ENCODE results near the gene RNF115.

The RNF115 gene

DNA sequence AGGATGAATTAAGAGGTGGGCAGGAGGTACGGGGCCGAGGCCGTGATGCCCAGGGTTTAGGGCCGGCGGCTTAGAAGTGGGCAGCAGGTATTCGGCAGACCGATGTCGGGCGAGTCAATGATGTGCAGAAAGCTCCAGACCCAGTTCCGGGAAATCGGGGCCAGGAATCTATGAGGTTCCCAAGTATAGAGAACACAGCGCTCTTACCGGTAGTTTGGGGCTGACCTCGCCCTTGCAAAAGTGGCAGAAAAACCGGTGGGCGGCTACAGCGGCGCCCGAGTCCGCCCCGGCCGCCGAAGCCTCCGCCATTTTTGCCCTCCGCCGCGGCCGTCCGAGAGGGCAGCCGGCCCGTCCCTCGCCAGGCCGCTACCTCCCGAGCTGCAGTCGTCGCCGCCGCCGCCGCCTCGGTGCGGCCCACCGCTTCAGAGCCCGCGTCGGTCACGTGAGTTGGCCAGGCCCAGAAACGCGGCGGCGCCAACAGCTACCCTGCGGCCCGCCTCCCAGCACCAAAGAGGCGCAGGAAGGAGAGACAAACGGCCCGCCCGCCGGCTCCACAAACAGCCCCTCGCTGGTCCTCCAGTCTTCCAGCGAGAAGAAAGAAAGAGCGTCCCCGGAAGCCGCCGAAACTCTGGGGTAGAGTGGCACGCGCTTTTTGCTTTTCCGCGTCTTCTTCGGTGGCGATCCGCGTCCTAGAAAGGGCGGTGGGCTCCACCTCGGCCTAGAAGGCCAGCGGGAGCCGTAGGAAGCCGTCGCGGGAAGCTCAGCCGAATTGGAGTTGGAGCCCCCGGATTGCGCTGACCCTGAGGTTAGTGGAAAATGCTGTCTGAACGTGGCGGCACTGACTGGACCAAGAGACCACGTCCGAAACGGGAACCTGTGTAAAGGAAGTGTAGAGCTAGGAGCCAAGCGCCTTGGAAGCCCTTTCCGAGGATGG lies at the start of gene RNF115, which contains the start of gene POLR3C:
RNF115 (minus strand) TSS at position 531 of the 934 bp plus-strand sequence; CDS start at position 309, 222 bp downstream.
POLR3C (plus strand) TSS at position 636 of the 934 bp plus-strand sequence. CDS start 1,577 bp downstream, outside the sequence.
- peak within 1 kb of the TSS; percentile 97 for H3K4me3 ChIP-seq (ENCODE audit: low read depth, low read length)
- TF ChIP-seq, protein P1, sequence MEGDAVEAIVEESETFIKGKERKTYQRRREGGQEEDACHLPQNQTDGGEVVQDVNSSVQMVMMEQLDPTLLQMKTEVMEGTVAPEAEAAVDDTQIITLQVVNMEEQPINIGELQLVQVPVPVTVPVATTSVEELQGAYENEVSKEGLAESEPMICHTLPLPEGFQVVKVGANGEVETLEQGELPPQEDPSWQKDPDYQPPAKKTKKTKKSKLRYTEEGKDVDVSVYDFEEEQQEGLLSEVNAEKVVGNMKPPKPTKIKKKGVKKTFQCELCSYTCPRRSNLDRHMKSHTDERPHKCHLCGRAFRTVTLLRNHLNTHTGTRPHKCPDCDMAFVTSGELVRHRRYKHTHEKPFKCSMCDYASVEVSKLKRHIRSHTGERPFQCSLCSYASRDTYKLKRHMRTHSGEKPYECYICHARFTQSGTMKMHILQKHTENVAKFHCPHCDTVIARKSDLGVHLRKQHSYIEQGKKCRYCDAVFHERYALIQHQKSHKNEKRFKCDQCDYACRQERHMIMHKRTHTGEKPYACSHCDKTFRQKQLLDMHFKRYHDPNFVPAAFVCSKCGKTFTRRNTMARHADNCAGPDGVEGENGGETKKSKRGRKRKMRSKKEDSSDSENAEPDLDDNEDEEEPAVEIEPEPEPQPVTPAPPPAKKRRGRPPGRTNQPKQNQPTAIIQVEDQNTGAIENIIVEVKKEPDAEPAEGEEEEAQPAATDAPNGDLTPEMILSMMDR (IDR thresholded peaks at IDR 0.05; ENCODE audit: borderline replicate concordance, insufficient read depth, low read depth, low read length): no peak

DNA sequence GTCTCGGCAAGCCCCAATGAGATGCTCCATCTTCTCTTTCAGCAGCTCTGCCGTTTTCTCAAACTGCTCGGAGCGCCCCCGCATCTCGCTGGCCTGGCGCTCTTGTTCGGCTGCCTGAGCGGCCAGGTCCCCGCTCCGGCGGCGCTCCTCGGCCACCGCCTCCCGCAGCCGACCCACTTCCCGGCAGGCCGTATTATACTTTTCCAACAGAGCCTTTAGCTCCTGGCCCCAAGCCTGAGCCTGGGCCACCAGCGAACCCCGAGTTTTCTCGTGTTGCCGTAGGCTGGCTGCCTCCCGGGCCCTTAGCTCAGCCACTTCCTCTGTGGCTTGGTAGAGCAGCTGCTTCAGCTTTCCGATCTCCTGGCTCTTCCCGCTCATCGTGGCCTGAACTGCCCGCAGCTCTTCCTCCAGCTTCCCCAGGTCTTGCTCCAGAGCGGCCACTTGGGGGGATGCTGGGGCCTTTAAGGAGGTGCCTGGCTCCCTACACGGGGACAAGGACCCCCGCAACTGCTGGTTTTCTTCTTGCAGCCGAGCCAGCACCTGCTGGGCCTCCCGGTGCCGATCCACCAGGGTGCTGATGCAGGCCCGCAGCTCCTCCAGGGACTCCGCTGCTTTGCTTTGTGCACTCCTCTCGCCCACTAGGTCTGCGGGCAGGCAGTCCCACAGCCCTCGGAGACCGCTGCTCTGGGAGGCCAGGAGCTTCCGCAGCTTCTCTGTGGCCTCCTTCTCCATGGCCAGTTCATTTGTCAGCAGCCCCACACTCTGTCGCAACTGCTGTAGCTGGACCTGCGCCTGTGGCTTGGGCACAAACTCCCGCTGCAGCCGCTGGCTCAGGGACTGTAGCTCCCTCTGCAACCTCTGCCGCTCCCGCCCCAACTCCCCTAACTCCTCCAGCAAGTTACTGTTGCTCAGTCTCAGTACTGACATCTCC lies 48.4 kb upstream of the RNF115 start:
- peak overlapping the region; percentile 27 for H3K4me3 ChIP-seq (ENCODE audit: low read depth, low read length)
- TF ChIP-seq, protein P1 (IDR thresholded peaks at IDR 0.05; ENCODE audit: borderline replicate concordance, insufficient read depth, low read depth, low read length): no peak

DNA sequence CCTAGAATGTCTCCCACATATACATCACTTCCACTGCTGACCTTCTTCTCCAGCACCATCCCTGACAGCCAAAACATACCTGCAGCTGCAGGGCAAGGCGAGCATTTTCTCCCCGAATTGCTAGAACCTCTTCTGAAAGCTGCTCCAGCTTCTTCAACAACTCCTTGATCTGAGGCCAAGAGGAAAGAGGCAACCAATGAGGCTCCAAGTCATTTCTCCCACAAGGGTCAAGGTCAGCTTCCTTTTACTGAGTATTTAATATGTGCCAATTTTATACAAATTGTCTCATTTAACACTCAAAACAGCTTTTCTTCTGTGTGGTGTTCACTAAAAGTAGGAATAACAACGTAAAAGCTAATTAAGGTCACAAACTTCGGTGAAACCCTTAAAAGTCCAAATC lies 44.3 kb upstream of the RNF115 start:
- H3K4me3 ChIP-seq (ENCODE audit: low read depth, low read length): no peak overlapping the region
- TF ChIP-seq, protein P1 (IDR thresholded peaks at IDR 0.05; ENCODE audit: borderline replicate concordance, insufficient read depth, low read depth, low read length): no peak

DNA sequence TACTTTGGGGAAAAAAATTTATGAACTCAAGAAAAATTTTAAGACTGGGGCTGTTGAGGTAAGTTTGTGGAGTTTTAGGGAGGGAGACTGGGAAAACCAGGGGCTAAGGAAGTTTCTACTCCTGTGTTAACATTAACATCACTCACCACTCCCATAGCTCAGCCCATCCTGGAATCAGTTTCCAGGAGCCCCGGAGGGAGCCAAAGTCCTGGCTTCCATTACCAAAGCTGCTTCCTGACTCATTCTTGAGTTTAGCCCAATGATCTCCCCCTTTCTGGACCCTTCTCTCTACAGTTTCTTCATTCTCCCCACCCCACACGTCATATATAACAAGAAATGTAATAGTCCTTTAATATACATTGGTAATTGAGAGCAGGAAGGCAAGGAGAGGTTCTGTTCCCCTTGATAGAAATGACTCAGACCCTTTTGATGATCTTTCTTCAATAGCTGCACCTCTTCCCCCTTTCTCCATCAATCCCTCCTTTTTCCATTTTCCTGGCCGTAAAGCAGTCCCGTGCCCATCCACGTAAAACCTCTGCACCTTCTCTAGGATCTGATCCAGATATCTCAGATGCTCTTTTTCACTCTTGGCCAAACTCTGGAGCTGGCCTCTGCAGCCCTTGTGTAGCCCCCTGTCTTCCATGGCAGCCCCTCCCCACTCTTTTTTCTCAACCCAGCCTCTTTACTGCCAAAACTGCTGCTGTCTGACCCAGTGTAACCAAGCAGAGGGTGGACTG lies 39.6 kb upstream of the RNF115 start:
- TF ChIP-seq, protein P1 (IDR thresholded peaks at IDR 0.05; ENCODE audit: borderline replicate concordance, insufficient read depth, low read depth, low read length): no peak
- no peak overlapping the region for H3K4me3 ChIP-seq (ENCODE audit: low read depth, low read length)

DNA sequence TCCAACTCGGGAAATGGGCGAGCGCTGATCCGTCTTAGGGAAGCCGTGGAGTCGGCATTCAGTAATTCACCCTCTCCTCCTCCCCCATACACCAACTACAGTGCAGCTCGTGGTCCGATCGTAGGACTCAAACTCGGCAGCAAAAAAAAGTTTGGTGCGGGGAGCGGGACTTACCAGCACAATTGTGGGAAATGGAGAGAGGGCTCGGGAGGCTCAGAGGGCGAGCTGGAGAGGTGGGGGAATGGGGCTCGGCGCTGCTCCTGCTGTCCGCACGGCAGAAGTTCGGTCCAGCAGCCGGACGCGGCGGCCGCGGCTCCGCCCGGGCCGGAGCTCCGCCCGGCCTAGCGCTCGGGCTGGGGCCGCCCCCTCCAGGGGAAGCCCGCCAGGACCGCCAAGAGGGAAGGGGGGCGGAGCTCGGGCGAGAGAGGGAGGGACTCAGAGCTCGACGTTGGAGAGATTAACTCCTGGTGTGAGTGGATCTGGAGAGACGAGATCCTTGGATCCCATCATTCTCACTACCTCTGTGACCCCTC lies 35.7 kb upstream of the RNF115 start:
- TF ChIP-seq, protein P1 (IDR thresholded peaks at IDR 0.05; ENCODE audit: borderline replicate concordance, insufficient read depth, low read depth, low read length): no peak
- H3K4me3 ChIP-seq (ENCODE audit: low read depth, low read length): peak overlapping the region; percentile 78

DNA sequence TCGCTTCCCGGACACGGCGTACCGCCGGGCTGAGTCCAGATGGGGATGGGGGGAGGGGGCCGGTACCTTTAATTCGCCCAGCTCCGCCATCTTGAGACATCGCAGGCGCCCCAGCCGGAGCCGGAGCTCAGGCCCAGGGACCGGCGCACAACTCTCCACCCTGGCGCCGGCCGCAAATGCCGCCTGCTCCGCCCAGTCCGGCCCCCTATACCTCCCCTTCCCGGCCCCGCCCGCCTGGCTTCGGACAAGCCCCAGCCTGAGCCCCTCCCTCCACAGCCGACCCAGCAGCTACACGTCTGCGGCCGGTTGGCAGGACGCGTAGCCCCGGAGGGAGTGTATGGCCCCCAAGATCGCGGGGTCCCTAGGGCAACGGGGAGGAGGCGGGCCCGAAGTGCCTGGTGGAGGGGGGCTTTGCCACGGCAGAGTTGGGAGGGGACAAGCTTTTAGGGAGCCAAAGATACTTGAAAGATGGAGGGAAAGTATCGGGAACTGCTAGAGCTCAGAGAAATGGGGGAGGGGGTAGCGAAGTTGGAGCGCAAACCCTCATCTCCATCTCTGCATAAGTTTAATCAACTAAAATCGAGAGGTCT lies 35.1 kb upstream of the RNF115 start, which contains the start of gene PIAS3:
PIAS3 (minus strand) TSS at position 181 of the 590 bp plus-strand sequence; CDS start at position 90, 91 bp downstream.
- H3K4me3 ChIP-seq (ENCODE audit: low read depth, low read length): peak within 1 kb of the TSS; percentile 78
- TF ChIP-seq, protein P1 (IDR thresholded peaks at IDR 0.05; ENCODE audit: borderline replicate concordance, insufficient read depth, low read depth, low read length): no peak
